K562 (cell line): ENCODE measurements around the gene PLEKHA7.

Experiments
- NR2C1 ChIP-seq, 2 experiments: fragments of 450-650 bp; IDR thresholded peaks; 2 replicates each; pipeline ENCODE4 v1.6.1; 2017; ENCODE audit warnings: mild to moderate bottlenecking in 2 of 2, antibody characterized with exemption in 1 of 2, inconsistent platforms in 1 of 2, missing compliant biosample characterization in 1 of 2, missing genetic modification characterization in 1 of 2
- SRF ChIP-seq, 2 experiments: fragments of 250-450, 450-650 bp in 1 of 2; sonication (Bioruptor Pico) in 1 of 2; sonication (generic) in 1 of 2; formaldehyde crosslinking; IDR thresholded peaks; 2 replicates each; pipeline versions ENCODE4 v1.5.0 to v1.5.1; 2020 to 2022; ENCODE audit warnings: mild to moderate bottlenecking in 1 of 2, missing genetic modification reagents in 1 of 2
- TF ChIP-seq, protein P1 (sequence below), 3 experiments: IDR thresholded peaks in 2 of 3; conservative IDR thresholded peaks in 1 of 3; 2 replicates each; pipeline ENCODE4 v1.5.1; 2011 to 2012; ENCODE audit warnings: low read length in 3 of 3, mild to moderate bottlenecking in 3 of 3, control low read depth in 2 of 3, improper control_type of control experiment in 1 of 3, inconsistent platforms in 1 of 3, low read depth in 1 of 3, mixed read lengths in 1 of 3, moderate library complexity in 1 of 3; ENCODE audit not compliant: insufficient read depth in 2 of 3

DNA sequence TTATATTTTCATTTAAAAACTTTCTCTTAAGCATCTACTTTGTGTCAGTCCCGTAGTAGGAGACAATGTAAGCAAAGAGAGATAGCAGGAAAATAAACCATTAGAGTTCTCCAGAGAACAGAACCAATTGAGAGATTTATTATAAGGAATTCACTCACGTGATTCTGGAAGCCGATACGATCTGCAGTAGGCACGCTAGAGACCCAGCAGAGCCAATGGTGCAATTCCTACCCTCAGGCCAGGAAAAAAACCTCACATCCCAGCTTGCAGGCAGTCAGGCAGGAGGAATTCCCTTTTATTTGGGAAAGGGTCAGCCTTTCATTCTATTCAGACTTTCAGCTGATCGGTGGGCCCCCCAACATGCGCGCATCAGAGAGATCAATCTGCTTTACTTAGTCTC, 7.3 kb upstream of the PLEKHA7 start:
- TF ChIP-seq, protein P1, sequence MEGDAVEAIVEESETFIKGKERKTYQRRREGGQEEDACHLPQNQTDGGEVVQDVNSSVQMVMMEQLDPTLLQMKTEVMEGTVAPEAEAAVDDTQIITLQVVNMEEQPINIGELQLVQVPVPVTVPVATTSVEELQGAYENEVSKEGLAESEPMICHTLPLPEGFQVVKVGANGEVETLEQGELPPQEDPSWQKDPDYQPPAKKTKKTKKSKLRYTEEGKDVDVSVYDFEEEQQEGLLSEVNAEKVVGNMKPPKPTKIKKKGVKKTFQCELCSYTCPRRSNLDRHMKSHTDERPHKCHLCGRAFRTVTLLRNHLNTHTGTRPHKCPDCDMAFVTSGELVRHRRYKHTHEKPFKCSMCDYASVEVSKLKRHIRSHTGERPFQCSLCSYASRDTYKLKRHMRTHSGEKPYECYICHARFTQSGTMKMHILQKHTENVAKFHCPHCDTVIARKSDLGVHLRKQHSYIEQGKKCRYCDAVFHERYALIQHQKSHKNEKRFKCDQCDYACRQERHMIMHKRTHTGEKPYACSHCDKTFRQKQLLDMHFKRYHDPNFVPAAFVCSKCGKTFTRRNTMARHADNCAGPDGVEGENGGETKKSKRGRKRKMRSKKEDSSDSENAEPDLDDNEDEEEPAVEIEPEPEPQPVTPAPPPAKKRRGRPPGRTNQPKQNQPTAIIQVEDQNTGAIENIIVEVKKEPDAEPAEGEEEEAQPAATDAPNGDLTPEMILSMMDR (IDR thresholded peaks at IDR 0.05 in 2 of 3, conservative IDR thresholded peaks at IDR 0.05 in 1 of 3; ENCODE audit: insufficient read depth in 2 of 3, low read depth in 1 of 3, low read length in 3 of 3), result no peak
- TF ChIP-seq SRF (CRISPR knock-in tag; IDR thresholded peaks at IDR 0.05) (no peak), NR2C1 (IDR thresholded peaks at IDR 0.05) (no peak), NR2C1 (tag; IDR thresholded peaks at IDR 0.05) (no peak)
